K562 (cell line): ENCODE results near the gene JUNB. TPM values are rescaled to one million over a fixed set of nuclear protein-coding genes. Genes with fewer than 3 reads are reported as not detected.

Source experiments
- ATAC-seq: fragments of 200-7000 bp; cut with Tn5 transposase; 3 replicates; pipeline ENCODE4 v1.9.1; 2020; ENCODE audit warnings: moderate library complexity
- BruUV-seq: library from RNA; stranded (reverse); fragments of 400-500 nt; replicated peaks from 2 replicates; lab custom pipeline; 2021; lab: Mats Ljungman, UMichigan
- CTCF ChIA-PET: fragments of 300-600 bp; formaldehyde crosslinking; extraction: SDS; loops from one replicate; lab custom pipeline; 2021; ENCODE audit warnings: low intra/inter-chr PET ratio; lab: Yijun Ruan, JAX
- POLR2A ChIA-PET: fragments of 300-600, 350-650 bp; sonication (Branson Sonifier 250); formaldehyde crosslinking; extraction: SDS; loops from one replicate; lab custom pipeline; 2021; ENCODE audit warnings: antibody characterized with exemption, inconsistent platforms; lab: Yijun Ruan, JAX
- DNase-seq, 4 experiments: peaks; one replicate each; pipeline versions ENCODE4 v3.0.0 to v3.0.0-alpha.2; 2011 to 2018; ENCODE audit warnings: low spot score in 3 of 4, mixed read lengths in 3 of 4; ENCODE audit errors: extremely low read depth in 1 of 4
- FAIRE-seq: peaks from 2 replicates; lab custom pipeline; 2011; peaks lifted over from hg19 to GRCh38; lab: Jason Lieb, UNC
- H2AFZ ChIP-seq: 2 replicates; pipeline ENCODE4 v1.6.0; 2011; ENCODE audit warnings: low read depth, low read length, control low read depth, inconsistent platforms
- H3K27ac ChIP-seq: fragments of 200-600 bp; 3 replicates; pipeline ENCODE4 v1.8.0; 2011; ENCODE audit warnings: low read depth, mild to moderate bottlenecking, control low read depth, inconsistent platforms, low read length, moderate library complexity, mixed read lengths; ENCODE audit errors: extremely low read depth
- H3K27me3 ChIP-seq, 2 experiments: fragments of 300-600 bp in 1 of 2; 2 replicates in 1 of 2; 3 replicates in 1 of 2; pipeline versions ENCODE4 v1.6.0 to v1.8.0; 2011; ENCODE audit warnings: inconsistent platforms in 2 of 2, low read length in 2 of 2, mild to moderate bottlenecking in 1 of 2, mixed read lengths in 1 of 2, moderate library complexity in 1 of 2; ENCODE audit not compliant: control insufficient read depth in 2 of 2, insufficient read depth in 2 of 2
- H3K36me3 ChIP-seq: fragments of 300-600 bp; 3 replicates; pipeline ENCODE4 v1.8.0; 2011; ENCODE audit warnings: mild to moderate bottlenecking, low read length, inconsistent platforms; ENCODE audit not compliant: control insufficient read depth, insufficient read depth
- H3K4me1 ChIP-seq, 2 experiments: fragments of 200-600 bp in 1 of 2; replicated peaks in 1 of 2; 2 replicates in 1 of 2; 3 replicates in 1 of 2; pipeline versions ENCODE4 v1.5.1 to v1.8.0; 2011; ENCODE audit warnings: inconsistent platforms in 2 of 2, low read length in 2 of 2, mild to moderate bottlenecking in 1 of 2, mixed read lengths in 1 of 2, moderate library complexity in 1 of 2; ENCODE audit not compliant: control insufficient read depth in 2 of 2, insufficient read depth in 2 of 2
- H3K4me2 ChIP-seq: 2 replicates; pipeline ENCODE4 v1.6.1; 2011; ENCODE audit warnings: low read length, control low read depth, inconsistent platforms, mixed read lengths; ENCODE audit not compliant: insufficient read depth
- H3K4me3 ChIP-seq: fragments of 200-600 bp; sonication (generic), shearing (Covaris generic); 2 replicates; pipeline ENCODE4 v1.5.1; 2016; ENCODE audit warnings: control low read depth, inconsistent platforms
- H3K79me2 ChIP-seq: fragments of 200-600 bp; 3 replicates; pipeline ENCODE4 v1.8.0; 2011; ENCODE audit warnings: low read length, inconsistent platforms; ENCODE audit not compliant: control insufficient read depth, insufficient read depth
- H3K9ac ChIP-seq, 2 experiments: 2 replicates each; pipeline versions ENCODE4 v1.6.0 to v1.6.1; 2011; ENCODE audit warnings: low read depth in 2 of 2, low read length in 2 of 2, control low read depth in 1 of 2, inconsistent platforms in 1 of 2, mild to moderate bottlenecking in 1 of 2, mixed read lengths in 1 of 2; ENCODE audit not compliant: insufficient read depth in 1 of 2
- H3K9me1 ChIP-seq: one replicate; pipeline ENCODE4 v1.6.0; 2011; ENCODE audit warnings: inconsistent platforms, mild to moderate bottlenecking, low read length, moderate library complexity; ENCODE audit not compliant: control insufficient read depth, insufficient read depth
- H3K9me3 ChIP-seq: replicated peaks from 2 replicates; pipeline ENCODE4 v1.5.1; 2011; ENCODE audit warnings: low read depth, low read length, inconsistent platforms; ENCODE audit not compliant: control insufficient read depth, insufficient read depth
- H4K20me1 ChIP-seq: replicated peaks from 2 replicates; pipeline ENCODE4 v1.6.1; 2011; ENCODE audit warnings: low read length, inconsistent platforms, mixed read lengths; ENCODE audit not compliant: control insufficient read depth, insufficient read depth
- ARNT ChIP-seq, 2 experiments: fragments of 450-650 bp; IDR thresholded peaks; 2 replicates each; pipeline ENCODE4 v1.6.1; 2016; ENCODE audit warnings: mild to moderate bottlenecking in 1 of 2
- CTBP1 ChIP-seq: fragments of 450-650 bp; IDR thresholded peaks from 2 replicates; pipeline ENCODE4 v1.6.1; 2016; ENCODE audit warnings: borderline replicate concordance
- GATA2 ChIP-seq: sonication (generic); formaldehyde crosslinking; IDR thresholded peaks from 2 replicates; pipeline ENCODE4 v1.4.0; 2020; ENCODE audit warnings: mild to moderate bottlenecking, missing genetic modification reagents
- ID3 ChIP-seq, 2 experiments: fragments of 250-450 bp in 1 of 2; fragments of 450-650 bp in 1 of 2; sonication (Bioruptor Pico) in 1 of 2; IDR thresholded peaks; 2 replicates each; pipeline versions ENCODE4 v1.6.1 to v1.8.0; 2016 to 2021; ENCODE audit warnings: mild to moderate bottlenecking in 2 of 2, moderate library complexity in 2 of 2, missing compliant biosample characterization in 1 of 2, missing genetic modification characterization in 1 of 2
- PHTF2 ChIP-seq: fragments of 250-450 bp; sonication (Bioruptor Pico); IDR thresholded peaks from 2 replicates; pipeline ENCODE4 v1.5.0; 2021; ENCODE audit warnings: mild to moderate bottlenecking
- ZNF232 ChIP-seq: sonication (generic); formaldehyde crosslinking; IDR thresholded peaks from 2 replicates; pipeline ENCODE4 v1.8.0; 2022; ENCODE audit warnings: mild to moderate bottlenecking, missing genetic modification reagents
- ZNF239 ChIP-seq: fragments of 250-450 bp; sonication (Bioruptor Pico); IDR thresholded peaks from 2 replicates; pipeline ENCODE4 v1.4.0; 2020; ENCODE audit warnings: mild to moderate bottlenecking
- ZNF24 ChIP-seq: fragments of 450-650 bp; IDR thresholded peaks from 2 replicates; pipeline ENCODE4 v1.6.1; 2016
- ZNF395 ChIP-seq: fragments of 200-800 bp; sonication (Bioruptor generic); IDR thresholded peaks from 2 replicates; pipeline ENCODE4 v1.6.1; 2017; ENCODE audit warnings: missing genetic modification characterization, missing compliant biosample characterization
- ZNF609 ChIP-seq: sonication (generic); formaldehyde crosslinking; IDR thresholded peaks from 2 replicates; pipeline ENCODE4 v1.8.1; 2023; ENCODE audit warnings: missing genetic modification reagents, mild to moderate bottlenecking, borderline replicate concordance
- ZNF740 ChIP-seq, 3 experiments: fragments of 200-800 bp in 1 of 3; sonication (Bioruptor generic) in 1 of 3; sonication (generic) in 1 of 3; formaldehyde crosslinking in 1 of 3; IDR thresholded peaks; 2 replicates each; pipeline versions ENCODE4 v1.6.1 to v1.8.0; 2016 to 2022; ENCODE audit warnings: mild to moderate bottlenecking in 2 of 3, missing compliant biosample characterization in 2 of 3, missing genetic modification characterization in 2 of 3, missing genetic modification reagents in 1 of 3
- WGBS: fragments of 100-300 bp; shearing (Covaris generic); methylation state at CpG from one replicate; pipeline ENCODE4 v1.1.6; 2016; ENCODE audit warnings: low coverage, mixed read lengths; ENCODE audit not compliant: insufficient coverage; ENCODE audit errors: missing lambda C conversion rate; 5-methylcytosine and 5-hydroxymethylcytosine counted together
- in situ Hi-C: fragments of 300-500 bp; cut with MboI; formaldehyde crosslinking; loops from 4 replicates; pipeline ENCODE4 v1.15.0; 2018; ENCODE audit warnings: inconsistent platforms, mixed read lengths
- intact Hi-C: fragments of 100-400 bp; cut with micrococcal nuclease; formaldehyde crosslinking; loops from 2 replicates; pipeline ENCODE4 v1.14.2; 2022
- polyA plus RNA-seq, 8 experiments: library from polyadenylated mRNA; depleted of rRNA in 4 of 8; stranded (reverse) in 5 of 8; unstranded in 3 of 8; fragments of >200 nt; fragmentation: Nextera tagmentation in 2 of 8; fragmentation: Illumina TruSeq in 1 of 8; extraction: Ambion mirVana in 2 of 8; extraction: Trizol in 1 of 8; gene quantifications; 2 replicates each; pipeline versions ENCODE4 v1.2.1 to v1.2.3, GENCODE V29; 2011 to 2014; ENCODE audit warnings: inconsistent platforms in 1 of 8, missing spikeins in 1 of 8
- total RNA-seq, 7 experiments: library from RNA; depleted of rRNA in 6 of 7; stranded (reverse); fragments of >200 nt in 6 of 7; fragmentation: Illumina TruSeq in 2 of 7; extraction: Trizol in 2 of 7; gene quantifications; 2 replicates each; pipeline versions ENCODE4 v1.2.1 to v1.2.3, GENCODE V29; 2011 to 2021; ENCODE audit warnings: low replicate concordance in 1 of 7

Gene JUNB
- total and polyA plus RNA-seq, 9 of the 15 experiments (the other 6 are each of a cell fraction or from before 2014, with no cell fraction given), result 0.23 to 88.1 (median 13.1) TPM

- H3K9ac ChIP-seq, result no peak overlapping the region
- intact Hi-C loops (loop anchor here (5.0 kb wide), 1 partner anchor 51 kb away; the partner anchor contains the start of gene KLF1), in situ Hi-C loops (no loop called here)
- H3K36me3 ChIP-seq, result peaks cover 2% of the 10 kb centered on the region; the same call in 1 of the 3 replicates
- POLR2A ChIA-PET, result no interaction called here
- 8% methylated on average over 6 of the region's 6 CpGs for WGBS
- DNase-seq (no peak), ATAC-seq (no peak), FAIRE-seq (no peak)
- H4K20me1 ChIP-seq, result peaks cover 20% of the 10 kb centered on the region
- no TSS peak for BruUV-seq
- no peaks in the 10 kb centered on the region for H3K9me3 ChIP-seq
- no peaks in the 10 kb centered on the region; a peak in 1 of 5 replicates for H3K27me3 ChIP-seq
- H3K79me2 ChIP-seq, result peaks cover 14% of the 10 kb centered on the region
- H2AFZ ChIP-seq, result peak overlapping the region; percentile 9; the same call in 1 of the 2 replicates
- TF ChIP-seq ZNF740 (CRISPR knock-in tag; IDR thresholded peaks at IDR 0.05) (0 out of 2 replicates have a peak, but pooled peaks have one; percentile 38), ZNF740 (tag; IDR thresholded peaks at IDR 0.05) (no peak), ZNF239 (CRISPR knock-in tag) (no peak), PHTF2 (CRISPR knock-in tag) (no peak), ZNF232 (no peak), ID3 (CRISPR knock-in tag; IDR thresholded peaks at IDR 0.05) (no peak), ID3 (tag; IDR thresholded peaks at IDR 0.05) (0 out of 2 replicates have a peak, but pooled peaks have one; percentile 3), ZNF24 (peak; percentile 70; the same call in 1 of the 2 replicates), ARNT (IDR thresholded peaks at IDR 0.05) (peak in 1 of 2 experiments; percentile 43; a peak in 1 of 4 replicates), GATA2 (CRISPR knock-in tag) (no peak), ZNF609 (CRISPR knock-in tag) (0 out of 2 replicates have a peak, but pooled peaks have one; percentile 7), CTBP1 (0 out of 2 replicates have a peak, but pooled peaks have one; percentile 5), ZNF395 (CRISPR knock-in tag) (0 out of 2 replicates have a peak, but pooled peaks have one; percentile 32)
- H3K4me3 ChIP-seq, result no peak overlapping the region
- H3K4me2 ChIP-seq, result no peak overlapping the region
- peaks cover 48 to 67% of the 10 kb centered on the region in 2 experiments for H3K4me1 ChIP-seq
- no peaks in the 10 kb centered on the region for H3K9me1 ChIP-seq
- CTCF ChIA-PET, result interaction anchor here (0.6 kb wide), 1 partner anchor 189 kb away, joined by 3 read pairs; no protein-coding TSS in a partner anchor
- H3K27ac ChIP-seq, result peak overlapping the region; percentile 24; the same call in 2 of the 3 replicates
Observed at GRCh38 chr19:12836529-12836863, 45.2 kb downstream of the JUNB start.
